Neuronal stem cell (in vitro differentiated cells): Measurements from ENCODE around the gene ARL16.

Source experiments
- DNase-seq: peaks from one replicate; pipeline ENCODE4 v3.0.0-alpha.2; 2013; ENCODE audit warnings: low spot score
- H2AFZ ChIP-seq: one replicate; pipeline ENCODE4 v1.6.1; 2013; ENCODE audit warnings: mild to moderate bottlenecking, low read length, inconsistent platforms
- H2AK5ac ChIP-seq: 2 replicates; pipeline ENCODE4 v1.6.1; 2013; ENCODE audit warnings: low read depth, mild to moderate bottlenecking, inconsistent platforms, low read length, moderate library complexity, mixed read lengths
- H2BK120ac ChIP-seq: 2 replicates; pipeline ENCODE4 v1.6.1; 2013; ENCODE audit warnings: low read depth, mild to moderate bottlenecking, inconsistent platforms, low read length, moderate library complexity, mixed read lengths
- H2BK12ac ChIP-seq: one replicate; pipeline ENCODE4 v1.6.1; 2013; ENCODE audit warnings: low read length, inconsistent platforms
- H2BK15ac ChIP-seq: 2 replicates; pipeline ENCODE4 v1.6.1; 2013; ENCODE audit warnings: mild to moderate bottlenecking, low read length, inconsistent platforms, mixed read lengths
- H2BK5ac ChIP-seq: one replicate; pipeline ENCODE4 v1.6.1; 2013; ENCODE audit warnings: inconsistent platforms, mild to moderate bottlenecking, low read length, moderate library complexity
- H3K14ac ChIP-seq: one replicate; pipeline ENCODE4 v1.6.1; 2013; ENCODE audit warnings: low read length, inconsistent platforms
- H3K18ac ChIP-seq: 2 replicates; pipeline ENCODE4 v1.6.1; 2013; ENCODE audit warnings: low read length, inconsistent platforms
- H3K23ac ChIP-seq: 2 replicates; pipeline ENCODE4 v1.6.1; 2013; ENCODE audit warnings: low read depth, mild to moderate bottlenecking, mixed read lengths, low read length, inconsistent platforms; ENCODE audit not compliant: poor library complexity
- H3K27ac ChIP-seq: replicated peaks from 3 replicates; pipeline ENCODE4 v1.5.1; 2013; ENCODE audit warnings: low read length, inconsistent platforms
- H3K27me3 ChIP-seq, 3 experiments: 2 replicates each; pipeline ENCODE4 v1.6.1; 2013; ENCODE audit warnings: low read length in 3 of 3, mild to moderate bottlenecking in 2 of 3, inconsistent platforms in 1 of 3, low read depth in 1 of 3, mixed read lengths in 1 of 3, moderate library complexity in 1 of 3; ENCODE audit not compliant: control insufficient read depth in 3 of 3, insufficient read depth in 3 of 3
- H3K36me3 ChIP-seq, 2 donors: replicated peaks in 1 of 2; 2 replicates each; pipeline ENCODE4 v1.6.1; 2013; ENCODE audit warnings: low read length in 2 of 2; ENCODE audit not compliant: control insufficient read depth in 2 of 2, insufficient read depth in 2 of 2
- H3K4ac ChIP-seq: 2 replicates; pipeline ENCODE4 v1.6.1; 2013; ENCODE audit warnings: inconsistent platforms, mild to moderate bottlenecking, low read length, moderate library complexity
- H3K4me1 ChIP-seq, 2 donors: 1 replicate in 1 of 2; 2 replicates in 1 of 2; pipeline ENCODE4 v1.6.1; 2013; ENCODE audit warnings: low read length in 2 of 2, low read depth in 1 of 2; ENCODE audit not compliant: control insufficient read depth in 2 of 2, insufficient read depth in 1 of 2
- H3K4me2 ChIP-seq: one replicate; pipeline ENCODE4 v1.6.1; 2013; ENCODE audit warnings: mild to moderate bottlenecking, low read length, inconsistent platforms; ENCODE audit not compliant: insufficient read depth, poor library complexity, severe bottlenecking
- H3K4me3 ChIP-seq, 2 donors: 2 replicates each; pipeline ENCODE4 v1.5.1; 2013; ENCODE audit warnings: low read length in 2 of 2, mild to moderate bottlenecking in 2 of 2, inconsistent platforms in 1 of 2, moderate library complexity in 1 of 2
- H3K79me1 ChIP-seq: one replicate; pipeline ENCODE4 v1.6.1; 2013; ENCODE audit warnings: low read depth, mild to moderate bottlenecking, inconsistent platforms, low read length, moderate library complexity
- H3K9ac ChIP-seq: one replicate; pipeline ENCODE4 v1.6.1; 2013; ENCODE audit warnings: mild to moderate bottlenecking, low read depth, low read length, inconsistent platforms; ENCODE audit not compliant: poor library complexity
- H3K9me3 ChIP-seq, 2 donors: replicated peaks in 1 of 2; 2 replicates each; pipeline versions ENCODE3 to v1.6.1; 2013; ENCODE audit warnings: low read length in 2 of 2, mild to moderate bottlenecking in 2 of 2, inconsistent platforms in 1 of 2, low read depth in 1 of 2, mixed read lengths in 1 of 2, moderate library complexity in 1 of 2; ENCODE audit not compliant: control insufficient read depth in 2 of 2, insufficient read depth in 1 of 2
- H4K8ac ChIP-seq: one replicate; pipeline ENCODE4 v1.6.1; 2013; ENCODE audit warnings: low read depth, mild to moderate bottlenecking, inconsistent platforms, low read length, moderate library complexity
- H4K91ac ChIP-seq: one replicate; pipeline ENCODE4 v1.6.1; 2013; ENCODE audit warnings: low read length, low read depth, mild to moderate bottlenecking, inconsistent platforms; ENCODE audit not compliant: poor library complexity
- WGBS, 2 donors: extraction: QIAGEN DNeasy Blood & Tissue Kit; methylation state at CpG; one replicate each; pipeline ENCODE4 v1.1.7; 2013; ENCODE audit warnings: missing lambda C conversion rate in 2 of 2, mixed read lengths in 1 of 2; ENCODE audit not compliant: insufficient read length in 2 of 2, insufficient replicate concordance in 1 of 2; ENCODE audit errors: extremely low coverage in 2 of 2; 5-methylcytosine and 5-hydroxymethylcytosine counted together

ARL16 gene

GRCh38 chr17:81713556-81714411, 30.2 kb upstream of the ARL16 start:
- H3K4me3 ChIP-seq, result peak overlapping the region; percentile 34 to 81
- DNase-seq, result no peak
- H3K9ac ChIP-seq, result peak overlapping the region; percentile 84
- H4K91ac ChIP-seq, result no peak overlapping the region
- H3K79me1 ChIP-seq, result peaks cover 26% of the 10 kb centered on the region
- H2AFZ ChIP-seq, result no peak overlapping the region
- H2BK120ac ChIP-seq, result no peak overlapping the region
- H3K23ac ChIP-seq, result peak overlapping the region; percentile 91
- peak overlapping the region; percentile 73 for H2BK12ac ChIP-seq
- no CpG with 5 or more reads among the region's 36 CpGs for WGBS, 2 donors
- H3K4me1 ChIP-seq, result peaks cover 21 to 26% of the 10 kb centered on the region in 2 donors
- H3K36me3 ChIP-seq, result peaks cover 10 to 28% of the 10 kb centered on the region in 2 donors
- no peaks in the 10 kb centered on the region for H3K9me3 ChIP-seq
- H3K14ac ChIP-seq, result peak overlapping the region; percentile 97
- H3K27me3 ChIP-seq, result peaks cover 0 to 14% (median 0%) of the 10 kb centered on the region in 3 experiments
- peak overlapping the region; percentile 54 for H2BK5ac ChIP-seq
- H3K4ac ChIP-seq, result no peak overlapping the region
- no peak overlapping the region for H3K18ac ChIP-seq
- peak overlapping the region; percentile 58 for H2BK15ac ChIP-seq
- H2AK5ac ChIP-seq, result peak overlapping the region; percentile 43
- H4K8ac ChIP-seq, result no peak overlapping the region
- peak overlapping the region; percentile 27 for H3K27ac ChIP-seq
- peak overlapping the region; percentile 98 for H3K4me2 ChIP-seq

- WGBS, 2 donors, result no CpG with 5 or more reads among the region's 18 CpGs
- no peak overlapping the region for H3K4ac ChIP-seq
- no peak overlapping the region for H4K8ac ChIP-seq
- peaks cover 21 to 26% of the 10 kb centered on the region in 2 donors for H3K4me1 ChIP-seq
- H2BK5ac ChIP-seq, result no peak overlapping the region
- DNase-seq, result no peak
- H3K79me1 ChIP-seq, result peaks cover 28% of the 10 kb centered on the region
- H3K27ac ChIP-seq, result peak overlapping the region; percentile 27
- H2BK12ac ChIP-seq, result peak overlapping the region; percentile 30
- no peaks in the 10 kb centered on the region for H3K9me3 ChIP-seq
- peaks cover 10 to 32% of the 10 kb centered on the region in 2 donors for H3K36me3 ChIP-seq
- H3K14ac ChIP-seq, result peak overlapping the region; percentile 97
- H2BK120ac ChIP-seq, result no peak overlapping the region
- H3K4me3 ChIP-seq, result peak overlapping the region; percentile 81 to 96
- H3K27me3 ChIP-seq, result peaks cover 0 to 14% (median 0%) of the 10 kb centered on the region in 3 experiments
- no peak overlapping the region for H4K91ac ChIP-seq
- peak overlapping the region; percentile 27 for H3K18ac ChIP-seq
- H2AFZ ChIP-seq, result peak overlapping the region; percentile 98
- H3K9ac ChIP-seq, result peak overlapping the region; percentile 88
- peak overlapping the region; percentile 58 for H2BK15ac ChIP-seq
- H2AK5ac ChIP-seq, result peak overlapping the region; percentile 86
- peak overlapping the region; percentile 91 for H3K23ac ChIP-seq
- peak overlapping the region; percentile 98 for H3K4me2 ChIP-seq
These were observed 29.5 kb upstream of the ARL16 start for GRCh38 chr17:81713004-81713555.

- Histone ChIP-seq H2BK120ac (no peak overlapping the region), H3K4ac (no peak overlapping the region), H2BK15ac (no peak overlapping the region), H3K9ac (peak overlapping the region; percentile 88), H3K14ac (peak overlapping the region; percentile 82), H4K91ac (no peak overlapping the region), H3K4me2 (peak overlapping the region; percentile 98), H3K27me3 (peaks cover 0 to 14% (median 0%) of the 10 kb centered on the region in 3 experiments), H3K23ac (peak overlapping the region; percentile 91), H3K18ac (peak overlapping the region; percentile 94), H2AK5ac (peak overlapping the region; percentile 86), H4K8ac (no peak overlapping the region), H2AFZ (peak overlapping the region; percentile 98), H3K79me1 (peaks cover 28% of the 10 kb centered on the region), H3K4me1 (peaks cover 21 to 26% of the 10 kb centered on the region in 2 donors), H3K36me3 (peaks cover 13 to 32% of the 10 kb centered on the region in 2 donors), H2BK12ac (peak overlapping the region; percentile 30), H3K4me3 (peak overlapping the region; percentile 81 to 96), H2BK5ac (no peak overlapping the region), H3K9me3 (no peaks in the 10 kb centered on the region), H3K27ac (no peak overlapping the region)
- no peak for DNase-seq
- WGBS, 2 donors, result no CpG with 5 or more reads among the region's 41 CpGs
These were observed 28.9 kb upstream of the ARL16 start for GRCh38 chr17:81712468-81713003.
